B cell (primary cell): ENCODE measurements around the gene ATP8B3.

Experiments
- CTCF ChIP-seq: fragments of 200-600 bp; IDR thresholded peaks from one replicate; pipeline ENCODE4 v1.8.0; 2022; ENCODE audit warnings: antibody characterized with exemption, mild to moderate bottlenecking
- EZH2 ChIP-seq: IDR thresholded peaks from 2 replicates; pipeline ENCODE4 v1.6.1; 2012; ENCODE audit warnings: borderline replicate concordance, low read depth, mild to moderate bottlenecking, moderate library complexity, low read length; ENCODE audit not compliant: insufficient read depth, poor library complexity, severe bottlenecking

DNA sequence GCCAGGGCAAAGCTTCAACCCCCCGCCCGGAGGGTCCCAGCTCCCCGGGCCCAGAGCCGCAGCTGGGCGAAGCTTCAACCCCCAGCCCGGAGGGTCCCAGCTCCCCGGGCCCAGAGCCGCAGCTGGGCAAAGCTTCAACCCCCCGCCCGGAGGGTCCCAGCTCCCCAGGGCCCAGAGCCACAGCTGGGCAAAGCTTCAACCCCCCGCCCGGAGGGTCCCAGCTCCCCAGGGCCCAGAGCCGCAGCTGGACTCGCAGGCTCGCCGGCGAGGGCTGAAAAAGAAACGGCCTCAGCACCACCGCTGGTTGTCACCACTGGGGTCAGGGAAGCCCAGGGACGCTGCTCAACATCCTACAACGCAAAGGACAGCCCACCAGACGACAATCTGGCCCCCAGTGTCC is 31.0 kb upstream of the ATP8B3 start:
- no peak for TF ChIP-seq CTCF
- TF ChIP-seq EZH2 = no peak
